ENCODE data around the gene SMC5.
"Not testable (repeated sequence)": the region's sequence is repeated elsewhere in the genome, so short reads cannot be mapped to it uniquely, and the experiment has no call there.

SMC5 gene

DNA sequence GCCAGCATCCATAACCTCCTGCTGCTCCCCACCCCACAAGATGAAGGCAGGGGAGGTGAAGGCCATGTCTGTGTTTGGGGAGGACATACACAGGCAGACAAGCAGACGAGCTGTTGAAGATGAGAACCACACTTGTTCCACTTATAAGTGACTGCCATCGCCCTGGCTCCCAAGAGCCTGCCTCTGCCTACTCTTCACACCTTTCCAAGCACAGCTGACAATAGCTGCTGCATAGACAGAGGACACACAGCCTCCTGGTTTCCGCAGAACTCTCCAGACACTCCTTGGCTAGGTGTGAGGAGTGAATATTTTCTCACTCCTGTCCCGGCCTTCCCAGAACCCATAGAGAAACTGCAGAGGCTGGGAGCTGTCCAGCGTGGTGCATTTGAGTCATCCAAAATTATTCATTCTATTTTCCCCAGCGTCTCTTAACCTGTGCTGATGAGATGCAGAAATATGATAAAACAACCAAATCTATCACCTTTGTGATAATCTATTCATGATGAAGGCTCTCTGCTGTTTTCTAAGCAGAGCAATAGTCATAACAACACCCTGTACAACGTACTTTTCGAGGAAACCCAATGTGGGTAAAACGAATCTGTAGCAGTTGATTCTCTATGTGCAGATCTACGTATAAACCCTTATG is 131.0 kb downstream of the SMC5 start:
- peaks cover 6 to 32% (median 10%) of the 10 kb centered on the region in 10 experiments; a peak in 15 of 20 replicates for H3K4me1 ChIP-seq
- no peak overlapping the region for H3K4me3 ChIP-seq
- peaks cover 68 to 97% (median 74%) of the 10 kb centered on the region in 11 experiments for H4K20me1 ChIP-seq
- no peak overlapping the region for H3K27ac ChIP-seq
- H3K9ac ChIP-seq = no peak overlapping the region
- no peaks in the 10 kb centered on the region for H3K27me3 ChIP-seq
- H3K9me3 ChIP-seq (replicated peaks in 1 of 11) = no peaks in the 10 kb centered on the region
- no peak for TF ChIP-seq Cebpa-rat (IDR thresholded peaks at IDR 0.05)
- H3K4me2 ChIP-seq = no peak overlapping the region
- peaks cover 9 to 32% (median 24%) of the 10 kb centered on the region in 11 experiments; a peak in 19 of 22 replicates for H3K36me3 ChIP-seq

DNA sequence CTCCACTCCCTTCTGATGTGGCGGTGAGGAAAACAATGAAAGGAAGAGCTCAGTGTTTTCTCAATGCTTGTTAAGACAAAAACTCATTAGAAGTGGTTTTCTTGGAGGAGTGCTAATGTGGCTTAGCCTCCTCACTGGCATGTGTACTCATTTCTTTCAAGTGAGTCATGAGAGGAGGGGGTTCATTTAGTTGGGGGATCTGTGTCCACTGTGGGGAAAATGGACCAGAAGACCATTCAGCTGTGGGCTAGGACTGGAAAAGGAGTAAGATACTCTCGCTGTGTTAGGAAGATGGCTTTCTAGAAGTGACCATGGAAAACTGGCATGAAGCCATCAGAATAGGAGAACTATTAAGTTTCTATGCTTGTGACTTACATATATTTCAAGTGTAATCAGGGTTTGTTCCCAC is 132.2 kb downstream of the SMC5 start:
- H3K36me3 ChIP-seq = peaks cover 9 to 23% (median 19%) of the 10 kb centered on the region in 11 experiments; a peak in 19 of 22 replicates
- no peak overlapping the region for H3K4me3 ChIP-seq
- H3K9me3 ChIP-seq (replicated peaks in 1 of 11) = no peaks in the 10 kb centered on the region
- no peak overlapping the region for H3K9ac ChIP-seq
- H3K4me2 ChIP-seq = peak overlapping the region in 4 of 11 experiments; percentile 2 to 40 (median 16); a peak in 4 of 22 replicates
- peaks cover 6 to 32% (median 10%) of the 10 kb centered on the region in 10 experiments; a peak in 15 of 20 replicates for H3K4me1 ChIP-seq
- no peak overlapping the region for H3K27ac ChIP-seq
- peaks cover 68 to 98% (median 84%) of the 10 kb centered on the region in 11 experiments for H4K20me1 ChIP-seq
- TF ChIP-seq Cebpa-rat (IDR thresholded peaks at IDR 0.05) = no peak
- H3K27me3 ChIP-seq = no peaks in the 10 kb centered on the region

DNA sequence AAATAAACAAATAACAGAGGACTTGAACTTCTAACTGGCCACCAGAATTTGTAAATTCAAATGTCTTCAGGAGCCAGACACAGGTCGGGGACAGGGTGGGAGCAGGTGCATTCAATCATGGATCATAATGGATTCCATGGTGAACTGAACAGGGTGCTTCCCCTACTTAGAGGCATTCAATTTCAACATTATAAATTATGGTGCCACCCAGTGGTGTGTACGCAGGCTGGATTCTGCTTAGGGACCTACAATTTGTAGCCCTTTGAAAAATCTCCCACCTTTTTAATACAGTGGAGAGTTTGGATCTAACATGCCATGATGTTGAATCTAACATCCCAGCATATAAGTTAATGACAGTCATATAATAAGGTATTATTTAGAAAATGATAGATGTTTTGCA is 133.4 kb downstream of the SMC5 start:
- Histone ChIP-seq H3K27me3 (no peaks in the 10 kb centered on the region), H3K9ac (no peak overlapping the region), H3K4me2 (peak overlapping the region in 1 of 11 experiments; percentile 41; a peak in 1 of 22 replicates), H3K4me1 (peaks cover 8 to 37% (median 12%) of the 10 kb centered on the region in 10 experiments; a peak in 15 of 20 replicates), H3K27ac (no peak overlapping the region), H3K9me3 (replicated peaks in 1 of 11) (no peaks in the 10 kb centered on the region), H3K36me3 (peaks cover 4 to 12% (median 8%) of the 10 kb centered on the region in 11 experiments; a peak in 16 of 22 replicates), H3K4me3 (no peak overlapping the region), H4K20me1 (peaks cover 74 to 99% (median 96%) of the 10 kb centered on the region in 11 experiments)
- no peak for TF ChIP-seq Cebpa-rat (IDR thresholded peaks at IDR 0.05)

DNA sequence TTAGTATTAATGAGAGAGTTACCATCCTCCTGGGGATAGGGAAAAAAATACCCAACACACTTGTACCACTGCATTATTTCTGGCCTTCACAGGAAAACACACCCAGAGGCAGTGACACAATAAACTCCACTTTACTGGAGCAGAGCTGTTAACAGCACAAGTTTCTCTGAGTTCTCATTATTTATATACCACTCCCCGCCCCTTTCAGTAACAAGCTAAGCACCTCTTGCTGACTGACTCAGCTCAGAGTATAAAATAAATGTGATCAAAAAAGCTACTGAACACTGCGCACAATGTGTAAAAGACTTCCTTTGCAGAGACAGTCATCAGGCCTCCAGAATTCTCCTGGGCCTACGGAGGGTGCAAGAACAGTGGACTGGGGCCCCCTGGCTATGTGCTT is 134.1 kb downstream of the SMC5 start:
- Histone ChIP-seq H3K9ac (no peak overlapping the region), H3K4me2 (peak overlapping the region in 3 of 11 experiments; percentile 4 to 41 (median 11); a peak in 4 of 22 replicates), H3K27me3 (no peaks in the 10 kb centered on the region), H3K27ac (no peak overlapping the region), H3K9me3 (replicated peaks in 1 of 11) (no peaks in the 10 kb centered on the region), H3K4me1 (peaks cover 13 to 44% (median 17%) of the 10 kb centered on the region in 10 experiments; a peak in 15 of 20 replicates), H3K36me3 (peaks cover 0 to 7% (median 3%) of the 10 kb centered on the region in 11 experiments; a peak in 12 of 22 replicates), H4K20me1 (peaks cover 74 to 100% (median 99%) of the 10 kb centered on the region in 11 experiments), H3K4me3 (no peak overlapping the region)
- TF ChIP-seq Cebpa-rat (IDR thresholded peaks at IDR 0.05) = no peak

DNA sequence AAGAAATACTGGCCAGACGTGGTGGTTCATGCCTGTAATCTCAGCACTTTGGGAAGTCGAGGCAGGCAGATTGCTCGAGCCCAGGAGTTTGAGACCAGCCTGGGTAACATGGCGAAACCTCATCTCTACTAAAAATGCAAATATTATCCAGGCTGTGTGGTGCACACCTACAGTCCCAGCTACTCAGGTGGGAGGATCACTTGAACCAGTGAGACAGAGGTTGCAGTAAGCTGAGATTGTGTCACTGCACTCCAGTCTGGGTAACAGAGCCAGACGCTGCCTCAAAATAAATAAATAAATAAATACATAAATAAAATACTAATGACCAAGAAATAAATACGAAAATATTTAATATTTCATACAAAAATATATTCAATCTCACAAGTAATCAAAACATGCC is 136.9 kb downstream of the SMC5 start:
- Histone ChIP-seq H4K20me1 (peaks cover 72 to 100% (median 98%) of the 10 kb centered on the region in 11 experiments; a peak in 21 of 22 replicates), H3K4me2 (no peak overlapping the region), H3K9me3 (replicated peaks in 1 of 11) (no peaks in the 10 kb centered on the region), H3K4me3 (no peak overlapping the region), H3K27ac (no peak overlapping the region), H3K4me1 (peaks cover 29 to 68% (median 36%) of the 10 kb centered on the region in 10 experiments; a peak in 18 of 20 replicates), H3K9ac (no peak overlapping the region), H3K36me3 (no peaks in the 10 kb centered on the region), H3K27me3 (no peaks in the 10 kb centered on the region)
- no peak for TF ChIP-seq Cebpa-rat (IDR thresholded peaks at IDR 0.05)

DNA sequence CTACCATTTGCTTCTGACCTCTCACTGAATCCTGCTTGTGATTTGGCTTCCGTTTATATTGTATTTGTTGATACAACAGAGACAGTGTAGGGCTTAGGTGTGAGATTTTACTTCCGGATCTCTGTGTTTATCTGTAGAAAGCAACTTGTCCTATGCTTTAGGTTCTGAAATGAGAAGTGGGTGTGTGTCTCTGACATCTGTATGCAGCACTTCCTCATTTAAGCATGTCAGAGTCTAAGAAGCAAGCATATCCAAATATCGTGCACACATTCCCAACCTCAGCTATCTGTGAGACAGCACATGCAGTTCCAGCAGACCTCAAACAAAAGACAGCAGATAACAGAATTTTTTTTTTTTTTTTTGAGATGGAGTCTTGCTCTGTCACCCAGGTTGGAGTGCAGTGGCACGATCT is 139.4 kb downstream of the SMC5 start:
- peak overlapping the region in 10 of 11 experiments; percentile 3 to 62 (median 44); a peak in 17 of 22 replicates for H3K4me2 ChIP-seq
- H3K27ac ChIP-seq = peak overlapping the region in 1 of 11 experiments; percentile 13; a peak in 1 of 22 replicates

DNA sequence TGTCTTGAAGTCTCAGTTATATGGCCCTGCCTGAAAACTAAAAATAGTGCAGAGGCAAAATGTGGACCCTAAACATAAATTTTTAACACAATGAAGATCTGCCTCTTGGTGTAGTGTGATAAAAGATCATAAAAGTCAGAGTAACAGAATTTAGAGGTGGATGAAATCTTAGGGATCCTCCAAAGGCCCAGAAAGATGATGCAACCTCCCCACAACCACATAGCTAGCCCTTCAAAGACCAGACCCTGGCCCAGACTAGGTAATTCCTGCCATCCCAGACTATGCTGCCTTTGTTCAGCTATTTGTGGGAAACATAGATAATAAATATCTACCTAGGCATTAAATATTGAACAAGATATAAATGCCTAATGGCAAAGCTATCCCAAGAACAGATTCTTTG is 140.4 kb downstream of the SMC5 start:
- H3K36me3 ChIP-seq = no peaks in the 10 kb centered on the region
- TF ChIP-seq Cebpa-rat (IDR thresholded peaks at IDR 0.05) = no peak
- no peak overlapping the region for H3K27ac ChIP-seq
- H3K4me1 ChIP-seq = peaks cover 19 to 57% (median 29%) of the 10 kb centered on the region in 10 experiments; a peak in 18 of 20 replicates
- no peaks in the 10 kb centered on the region for H3K27me3 ChIP-seq
- H3K9me3 ChIP-seq (replicated peaks in 1 of 11) = no peaks in the 10 kb centered on the region
- H3K4me2 ChIP-seq = peak overlapping the region in 6 of 11 experiments; percentile 13 to 62 (median 52); a peak in 11 of 22 replicates
- H4K20me1 ChIP-seq = peaks cover 46 to 99% (median 79%) of the 10 kb centered on the region in 11 experiments; a peak in 19 of 22 replicates
- no peak overlapping the region for H3K9ac ChIP-seq
- H3K4me3 ChIP-seq = no peak overlapping the region

More for the DNA sequence above, 139.4 kb downstream of the SMC5 start:
- TF ChIP-seq Cebpa-rat (IDR thresholded peaks at IDR 0.05) = no peak
- H4K20me1 ChIP-seq = peaks cover 54 to 99% (median 85%) of the 10 kb centered on the region in 11 experiments; a peak in 21 of 22 replicates
- no peaks in the 10 kb centered on the region for H3K27me3 ChIP-seq
- H3K9me3 ChIP-seq (replicated peaks in 1 of 11) = no peaks in the 10 kb centered on the region
- no peak overlapping the region for H3K9ac ChIP-seq
- H3K4me3 ChIP-seq = no peak overlapping the region
- H3K4me1 ChIP-seq = peaks cover 19 to 52% (median 31%) of the 10 kb centered on the region in 10 experiments; a peak in 18 of 20 replicates
- H3K36me3 ChIP-seq = no peaks in the 10 kb centered on the region

DNA sequence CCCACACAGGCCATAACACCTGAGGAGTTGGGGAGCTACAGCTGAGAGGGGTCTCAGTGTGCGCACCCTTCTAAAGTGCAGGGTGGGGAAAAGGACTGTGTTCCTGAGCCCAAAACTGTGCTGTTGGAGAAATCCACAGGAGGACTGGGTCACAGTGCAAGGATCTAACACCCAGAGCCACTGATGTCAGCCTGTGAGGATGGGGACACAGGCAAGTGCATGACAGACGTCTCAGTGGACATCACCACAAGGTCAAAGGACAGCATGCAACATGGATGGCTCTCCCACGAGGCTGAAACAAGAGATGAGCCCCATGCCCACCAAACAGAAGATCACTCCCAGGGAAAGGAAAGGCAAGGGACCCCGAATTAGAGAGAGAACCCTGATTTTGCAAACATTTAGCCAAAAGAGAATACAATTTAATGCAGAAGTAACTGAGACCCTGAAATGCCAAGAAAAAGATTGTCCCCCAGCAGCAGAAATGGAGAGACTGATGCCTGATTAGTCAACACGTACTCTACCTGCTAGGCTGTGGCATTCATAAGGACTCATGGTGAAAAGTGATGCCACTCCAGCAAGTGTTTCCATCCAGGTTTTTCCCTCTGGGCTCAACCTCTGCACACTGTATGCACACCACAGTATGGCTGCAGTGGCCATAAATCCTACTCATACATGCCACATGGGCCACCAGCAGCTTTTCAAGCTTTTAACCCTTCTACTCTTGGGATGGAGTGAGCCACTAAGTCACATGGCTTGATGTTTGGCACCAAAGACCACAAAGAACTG is 141.5 kb downstream of the SMC5 start:
- H3K27ac ChIP-seq = no peak overlapping the region

DNA sequence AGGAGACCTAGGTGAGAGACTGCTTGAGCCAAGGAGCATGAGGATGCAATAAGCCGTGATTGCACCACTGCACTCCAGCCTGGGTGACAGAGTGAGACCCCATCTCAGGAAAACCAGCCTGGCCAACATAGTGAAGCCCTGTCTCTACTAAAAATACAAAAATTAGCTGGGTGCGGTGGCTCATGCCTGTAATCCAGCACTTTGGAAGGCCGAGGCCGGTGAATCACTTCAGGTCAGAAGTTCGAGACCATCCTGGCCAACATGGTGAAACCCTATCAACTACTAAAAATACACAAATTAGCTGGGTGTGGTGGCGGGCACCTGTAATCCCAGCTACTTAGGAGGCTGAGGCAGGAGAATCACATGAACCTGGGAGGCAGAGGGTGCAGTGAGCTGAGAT is 142.5 kb downstream of the SMC5 start:
- H3K9ac ChIP-seq; H3K4me3 ChIP-seq; H3K36me3 ChIP-seq; H3K9me3 ChIP-seq (replicated peaks in 1 of 11); H3K27me3 ChIP-seq; H3K27ac ChIP-seq; H3K4me2 ChIP-seq: not testable (repeated sequence)
- peaks cover 28 to 78% (median 44%) of the 10 kb centered on the region in 10 experiments for H3K4me1 ChIP-seq
- H4K20me1 ChIP-seq = peaks cover 34 to 99% (median 58%) of the 10 kb centered on the region in 11 experiments; a peak in 19 of 22 replicates

More for the DNA sequence above, 141.5 kb downstream of the SMC5 start:
- Histone ChIP-seq H3K36me3 (no peaks in the 10 kb centered on the region), H3K4me3 (no peak overlapping the region), H3K9ac (no peak overlapping the region), H4K20me1 (peaks cover 40 to 99% (median 68%) of the 10 kb centered on the region in 11 experiments; a peak in 19 of 22 replicates), H3K4me1 (peaks cover 19 to 69% (median 34%) of the 10 kb centered on the region in 10 experiments; a peak in 19 of 20 replicates), H3K27me3 (no peaks in the 10 kb centered on the region), H3K4me2 (peak overlapping the region in 2 of 11 experiments; percentile 2 to 22; a peak in 2 of 22 replicates), H3K9me3 (replicated peaks in 1 of 11) (no peaks in the 10 kb centered on the region)
- TF ChIP-seq Cebpa-rat (IDR thresholded peaks at IDR 0.05) = no peak

All from BLaER1 treated with 17β-estradiol and CSF1 and Interleukin-3, amounts not matched to agents 10 nM and 100 nM (cell line).